GM19035 (cell line): ENCODE results near the gene GSTM2.
A peak's percentile ranks its signal among the peaks of the same experiment; 100 is the strongest.
"Not testable (repeated sequence)": the region's sequence is repeated elsewhere in the genome, so short reads cannot be mapped to it uniquely, and the experiment has no call there.

Source experiments
- ATAC-seq: cut with Tn5 transposase; IDR thresholded peaks from one replicate; pipeline ENCODE4 v1.9.1; 2021; ENCODE audit not compliant: unreplicated experiment

The GSTM2 gene

DNA sequence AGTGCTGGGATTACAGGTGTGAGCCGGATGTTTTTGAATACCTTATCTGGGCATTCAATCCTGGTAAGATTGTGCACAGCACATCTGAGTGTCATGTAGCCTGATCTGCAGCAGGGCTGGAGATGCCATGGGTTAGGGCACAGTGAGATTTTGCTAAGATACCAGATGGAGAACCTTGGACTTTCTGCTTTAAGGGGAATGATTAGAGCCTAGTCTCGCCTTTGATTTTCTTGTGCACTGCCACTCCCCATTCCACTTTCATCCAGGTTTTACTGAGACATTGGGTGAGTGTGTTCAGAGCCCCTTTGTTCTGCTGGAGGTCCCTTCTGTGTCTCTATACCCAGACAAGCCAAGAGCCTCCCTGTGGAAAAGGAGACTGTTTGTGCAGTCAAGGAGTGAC, 6.0 kb downstream of the GSTM2 start:
- not testable (repeated sequence) for ATAC-seq

DNA sequence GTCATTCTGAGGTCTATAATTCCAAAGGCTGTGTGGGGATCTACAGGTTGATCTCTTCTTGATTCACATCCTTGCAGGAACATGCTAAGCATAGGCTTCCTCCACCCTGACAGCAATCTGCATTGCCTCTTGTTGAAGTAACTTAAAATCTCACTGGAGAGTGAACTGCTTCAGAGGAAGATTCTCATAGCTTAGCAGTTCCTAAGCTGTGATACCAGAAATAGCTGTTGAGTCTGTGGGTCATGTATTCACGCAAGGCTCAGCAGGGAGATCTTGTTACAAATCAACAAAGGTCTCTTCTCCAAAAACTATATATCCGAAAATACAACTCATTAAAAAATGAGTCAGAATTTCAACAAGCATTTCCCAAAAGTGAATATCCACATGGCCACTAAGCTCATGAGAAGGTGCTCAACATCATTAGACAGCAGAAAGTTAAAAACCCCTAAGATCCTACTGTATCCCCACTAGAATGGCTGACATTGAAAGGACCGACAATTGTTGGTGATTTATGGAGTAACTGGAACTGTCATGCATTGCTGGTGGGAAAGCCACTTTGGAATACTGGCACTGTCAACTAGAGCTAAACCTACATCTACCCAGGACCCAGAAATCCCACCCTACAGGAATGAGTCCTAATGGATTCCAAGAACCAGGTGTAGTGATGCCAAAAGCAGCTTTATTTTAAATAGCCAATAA, 9.0 kb downstream of the GSTM2 start:
- not testable (repeated sequence) for ATAC-seq

DNA sequence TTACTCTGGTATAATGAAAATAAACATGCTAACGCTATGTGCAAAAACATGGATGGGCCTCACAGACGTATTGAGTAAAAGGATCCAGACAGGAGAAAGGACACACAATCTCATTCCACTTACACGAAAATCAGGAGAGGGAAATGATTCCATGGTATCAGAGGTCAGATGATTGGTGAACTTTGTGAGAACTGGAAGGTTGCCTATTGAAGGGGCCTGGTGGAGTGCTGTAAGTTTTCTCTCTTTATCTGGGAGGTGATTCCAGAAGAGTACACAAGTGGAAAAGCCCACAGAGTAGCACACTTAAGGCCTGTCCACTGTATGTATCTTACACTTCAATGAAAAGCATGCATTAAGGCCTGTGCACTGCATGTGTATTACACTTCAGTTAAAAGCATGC, 9.6 kb downstream of the GSTM2 start:
- ATAC-seq = no peak

DNA sequence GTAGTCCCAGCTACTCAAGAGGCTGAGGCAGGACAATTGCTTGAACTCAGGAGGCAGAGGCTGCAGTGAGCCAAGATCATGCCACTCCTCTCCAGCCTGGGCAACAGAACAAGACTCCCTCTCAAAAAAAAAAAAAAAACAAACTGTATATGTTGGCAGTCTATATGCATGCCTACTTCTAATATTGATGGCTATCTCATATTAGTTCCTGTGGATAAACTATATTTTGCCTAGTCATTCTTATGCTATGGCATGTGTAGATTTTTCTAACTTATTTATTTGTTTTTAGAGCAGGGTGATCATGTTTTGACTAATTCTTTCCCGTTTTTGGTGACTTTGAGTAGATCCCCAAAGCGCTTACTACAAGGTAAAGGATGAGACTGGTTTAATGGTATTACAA, 10.8 kb downstream of the GSTM2 start:
- not testable (repeated sequence) for ATAC-seq

DNA sequence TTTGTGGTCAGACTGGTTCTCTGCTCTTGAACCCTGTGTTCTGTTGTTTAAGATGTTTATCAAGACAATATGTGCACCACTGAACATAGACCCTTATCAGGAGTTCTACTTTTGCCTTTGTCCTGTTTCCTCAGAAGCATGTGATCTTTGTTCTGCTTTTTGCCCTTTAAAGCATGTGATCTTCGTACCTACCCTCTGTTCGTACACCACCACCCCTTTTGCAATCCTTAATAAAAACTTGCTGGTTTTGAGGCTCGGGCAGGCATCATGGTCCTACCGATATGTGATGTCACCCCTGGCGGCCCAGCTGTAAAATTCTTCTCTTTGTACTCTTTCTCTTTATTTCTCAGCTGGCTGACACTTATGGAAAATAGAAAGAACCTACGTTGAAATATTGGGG, 16.9 kb downstream of the GSTM2 start:
- ATAC-seq = not testable (repeated sequence)

DNA sequence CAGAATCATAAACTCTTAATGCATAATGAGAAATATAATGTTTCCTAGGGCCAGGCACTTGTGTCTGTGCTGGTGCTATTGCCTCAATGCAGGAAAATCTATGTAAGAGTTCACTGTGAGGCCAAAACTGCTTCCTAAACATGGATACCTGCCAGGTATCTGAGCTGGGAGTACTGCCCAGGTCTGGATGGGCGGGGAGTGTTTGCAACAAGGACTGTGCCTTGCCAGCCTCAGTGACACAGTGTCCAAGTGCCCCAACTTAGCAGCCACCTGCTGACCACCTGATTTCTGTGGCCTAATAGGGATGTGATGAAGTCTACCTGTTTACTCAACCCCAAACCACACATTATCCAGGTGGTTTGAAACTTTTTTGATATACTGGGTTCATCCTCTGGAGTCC, 17.5 kb downstream of the GSTM2 start:
- not testable (repeated sequence) for ATAC-seq

DNA sequence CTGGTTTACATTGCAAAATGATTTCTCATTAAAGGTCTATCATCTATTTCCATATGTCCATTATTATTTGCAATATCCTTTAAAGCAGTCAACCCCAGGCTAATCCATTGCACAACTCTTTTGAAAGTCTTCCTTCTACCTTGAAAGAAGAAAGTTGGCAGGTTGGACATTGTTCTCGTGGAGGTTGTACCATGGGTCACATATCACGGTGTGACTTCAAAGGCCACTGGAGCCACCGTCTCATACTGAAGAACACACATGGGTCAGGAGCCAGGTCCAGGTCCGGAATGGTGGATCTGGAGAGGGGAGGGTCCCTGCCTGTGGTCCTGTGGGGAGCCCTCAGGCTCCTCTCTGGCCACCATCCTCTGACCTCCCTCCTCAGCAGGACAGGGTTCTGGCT, 18.0 kb downstream of the GSTM2 start:
- not testable (repeated sequence) for ATAC-seq

DNA sequence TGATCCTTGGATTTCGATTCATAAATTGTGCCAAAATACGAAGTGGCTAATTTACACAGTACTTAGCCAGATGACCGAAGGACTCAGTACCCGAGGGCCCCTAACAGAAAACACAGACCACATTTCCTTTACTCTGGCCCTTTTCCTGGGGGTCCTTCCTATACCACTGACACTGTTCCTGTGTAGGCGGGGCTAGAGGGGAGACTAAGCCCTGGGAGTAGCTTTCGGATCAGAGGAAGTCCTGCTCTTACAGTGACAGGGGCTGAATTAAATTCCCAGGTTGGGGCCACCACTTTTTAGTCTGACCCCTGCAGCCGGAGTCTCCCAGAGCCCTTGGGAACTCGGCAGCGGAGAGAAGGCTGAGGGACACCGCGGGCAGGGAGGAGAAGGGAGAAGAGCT, 19.3 kb downstream of the GSTM2 start:
- not testable (repeated sequence) for ATAC-seq

DNA sequence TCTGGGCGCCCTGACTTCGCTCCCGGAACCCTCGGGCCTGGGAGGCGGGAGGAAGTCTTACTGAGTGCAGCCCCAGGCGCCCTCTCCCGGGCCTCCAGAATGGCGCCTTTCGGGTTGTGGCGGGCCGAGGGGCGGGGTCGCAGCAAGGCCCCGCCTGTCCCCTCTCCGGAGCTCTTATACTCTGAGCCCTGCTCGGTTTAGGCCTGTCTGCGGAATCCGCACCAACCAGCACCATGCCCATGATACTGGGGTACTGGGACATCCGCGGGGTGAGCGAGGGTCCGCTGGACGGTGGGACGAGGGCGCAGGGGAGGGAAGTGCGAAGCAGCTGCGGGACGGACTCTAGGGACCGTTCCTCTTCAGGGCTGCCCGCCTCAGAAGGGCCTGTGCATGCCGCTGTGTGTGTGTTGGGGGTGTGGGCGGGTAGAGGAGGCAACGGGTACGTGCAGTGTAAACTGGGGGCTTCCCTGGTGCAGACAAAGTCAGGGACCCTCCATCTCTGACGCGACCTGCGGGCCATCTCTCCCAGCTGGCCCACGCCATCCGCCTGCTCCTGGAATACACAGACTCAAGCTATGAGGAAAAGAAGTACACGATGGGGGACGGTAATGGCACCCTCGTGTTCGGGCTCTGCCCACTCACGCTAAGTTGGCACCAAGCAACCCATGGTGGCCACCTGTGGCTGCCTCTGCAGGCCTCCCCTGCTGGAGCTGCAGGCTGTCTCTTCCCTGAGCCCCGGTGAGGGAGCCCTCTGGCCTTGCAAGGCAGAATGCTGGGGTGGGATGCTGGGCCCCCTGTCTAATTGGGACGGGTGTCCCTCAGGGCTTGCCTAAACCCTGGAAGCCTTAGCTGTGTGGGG, 20.0 kb downstream of the GSTM2 start, which contains the start of gene GSTM1:
TSS of gene GSTM1 (plus strand) at position 177 of the 859 bp plus-strand sequence. CDS start at position 234, 57 bp downstream.
- peak; percentile 93 for ATAC-seq

DNA sequence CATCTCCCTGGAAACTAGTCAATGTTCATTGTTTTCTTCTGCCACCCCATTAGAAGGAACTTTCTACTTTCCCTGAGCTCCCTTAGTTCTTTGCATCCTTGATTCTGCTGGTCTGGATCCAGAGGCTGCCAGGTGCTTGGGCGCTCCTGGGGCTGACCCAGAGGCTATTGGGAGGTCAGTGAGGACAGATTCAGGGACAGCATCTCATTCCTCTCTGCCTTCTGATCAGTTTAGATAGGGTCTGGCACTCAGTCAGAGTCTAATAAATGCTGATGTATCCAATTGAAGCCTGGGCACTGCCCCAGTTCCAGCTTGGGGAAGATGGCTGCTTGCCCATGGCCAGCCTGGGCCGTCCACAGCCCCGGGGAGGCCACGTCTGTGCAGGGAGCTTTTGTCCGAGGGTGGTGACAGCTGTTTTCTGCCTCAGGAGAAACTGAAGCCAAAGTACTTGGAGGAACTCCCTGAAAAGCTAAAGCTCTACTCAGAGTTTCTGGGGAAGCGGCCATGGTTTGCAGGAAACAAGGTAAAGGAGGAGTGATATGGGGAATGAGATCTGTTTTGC, 22.1 kb downstream of the GSTM2 start:
- no peak for ATAC-seq

DNA sequence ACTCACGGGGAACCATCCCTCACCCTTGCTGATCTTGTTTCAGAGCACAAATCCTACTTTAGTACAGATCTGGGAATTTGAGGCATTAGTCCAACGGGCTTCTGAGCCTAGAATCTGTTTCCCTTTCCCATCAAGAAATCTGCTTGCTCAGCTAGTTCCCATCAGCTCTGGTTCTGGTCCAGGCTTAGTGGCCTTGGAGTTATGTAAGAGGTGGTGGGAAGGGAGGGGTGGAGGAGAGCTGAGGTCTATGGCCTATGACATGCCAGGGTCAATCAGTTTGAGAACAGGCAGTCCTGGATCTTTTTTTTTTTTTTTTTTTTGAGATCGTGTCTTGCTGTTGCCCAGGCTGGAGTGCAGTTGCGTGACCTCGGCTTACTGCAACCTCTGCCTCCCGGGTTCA, 23.9 kb downstream of the GSTM2 start:
- no peak for ATAC-seq

DNA sequence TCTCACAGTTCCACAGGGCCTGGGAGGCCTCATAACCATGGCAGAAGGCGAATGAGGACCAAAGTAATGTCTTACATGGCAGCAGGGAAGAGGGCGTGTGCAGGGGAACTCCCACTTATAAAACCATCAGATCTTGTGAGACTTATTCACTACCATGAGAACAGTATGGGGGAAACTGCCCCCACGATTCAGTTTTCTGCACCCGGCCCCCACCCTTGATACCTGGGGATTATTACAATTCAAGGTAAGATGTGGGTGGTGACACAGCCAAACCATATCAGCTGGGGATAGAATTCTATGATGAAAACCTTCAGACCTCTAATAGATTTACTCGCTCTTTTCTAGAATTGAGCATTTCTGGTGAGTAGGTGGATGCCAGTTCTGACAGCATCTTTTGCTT, 26.5 kb downstream of the GSTM2 start:
- ATAC-seq = not testable (repeated sequence)

DNA sequence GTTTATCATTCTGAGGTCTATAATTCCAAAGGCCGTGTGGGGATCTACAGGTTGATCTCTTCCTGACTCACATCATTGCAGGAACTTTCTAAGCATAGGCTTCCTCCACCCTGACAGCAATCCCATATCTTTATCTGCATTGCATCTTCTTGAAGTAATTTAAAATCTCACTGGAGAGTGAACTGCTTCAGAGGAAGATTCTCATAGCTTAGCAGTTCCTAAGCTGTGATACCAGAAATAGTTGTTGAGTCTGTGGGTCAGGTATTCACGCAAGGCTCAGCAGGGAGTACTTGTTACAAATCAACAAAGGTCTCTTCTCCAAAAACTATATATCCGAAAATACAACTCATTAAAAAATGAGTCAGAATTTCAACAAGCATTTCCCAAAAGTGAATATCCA, 27.3 kb downstream of the GSTM2 start:
- not testable (repeated sequence) for ATAC-seq

DNA sequence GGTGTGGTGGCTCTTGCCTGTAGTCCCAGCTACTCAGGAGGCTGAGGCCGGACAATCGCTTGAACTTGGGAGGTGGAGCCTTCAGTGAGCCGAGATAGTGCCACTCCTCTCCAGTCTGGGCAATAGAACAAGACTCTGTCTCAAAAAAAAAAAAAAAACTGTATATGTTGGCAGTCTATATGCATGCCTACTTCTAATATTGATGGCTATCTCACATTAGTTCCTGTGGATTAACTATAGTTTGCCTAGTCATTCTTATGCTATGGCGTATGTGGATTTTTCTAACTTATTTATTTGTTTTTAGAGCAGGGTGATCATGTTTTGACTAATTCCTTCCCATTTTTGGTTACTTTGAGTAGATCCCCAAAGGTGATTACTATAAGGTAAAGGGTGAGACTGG, 29.2 kb downstream of the GSTM2 start:
- ATAC-seq = no peak

DNA sequence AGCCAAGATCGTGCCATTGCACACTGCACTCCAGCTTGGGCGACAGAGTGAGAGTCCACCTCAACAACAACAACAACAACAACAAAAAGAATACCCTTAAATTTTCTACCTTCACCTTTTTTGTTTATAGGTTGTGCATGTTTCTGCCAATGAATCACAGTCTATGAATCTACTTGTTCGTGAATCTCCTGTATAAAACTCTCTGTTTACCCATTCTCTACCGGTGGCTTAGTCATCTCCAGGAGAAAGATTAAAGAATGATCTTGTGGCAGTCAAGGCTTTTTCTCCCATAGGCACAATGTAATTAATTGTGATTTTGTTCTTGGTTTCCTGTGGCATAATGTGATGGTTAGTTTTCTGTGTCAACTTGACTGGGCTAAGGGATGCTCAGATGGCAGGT, 30.0 kb downstream of the GSTM2 start:
- not testable (repeated sequence) for ATAC-seq

DNA sequence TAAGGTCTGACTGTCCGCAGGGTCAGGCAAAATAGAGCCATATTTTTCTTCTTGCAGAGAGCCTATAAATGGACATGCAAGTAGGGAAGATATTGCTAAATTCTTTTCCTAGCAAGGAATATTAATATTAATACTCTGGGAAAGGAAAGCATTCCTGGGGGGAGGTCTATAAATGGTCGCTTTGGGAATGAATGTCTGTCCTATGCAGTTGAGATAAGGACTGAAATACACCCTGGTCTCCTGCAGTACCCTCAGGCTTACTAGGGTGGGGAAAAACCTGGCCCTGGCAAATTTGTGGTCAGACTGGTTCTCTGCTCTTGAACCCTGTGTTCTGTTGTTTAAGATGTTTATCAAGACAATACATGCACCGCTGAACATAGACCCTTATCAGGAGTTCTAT, 35.1 kb downstream of the GSTM2 start:
- not testable (repeated sequence) for ATAC-seq

DNA sequence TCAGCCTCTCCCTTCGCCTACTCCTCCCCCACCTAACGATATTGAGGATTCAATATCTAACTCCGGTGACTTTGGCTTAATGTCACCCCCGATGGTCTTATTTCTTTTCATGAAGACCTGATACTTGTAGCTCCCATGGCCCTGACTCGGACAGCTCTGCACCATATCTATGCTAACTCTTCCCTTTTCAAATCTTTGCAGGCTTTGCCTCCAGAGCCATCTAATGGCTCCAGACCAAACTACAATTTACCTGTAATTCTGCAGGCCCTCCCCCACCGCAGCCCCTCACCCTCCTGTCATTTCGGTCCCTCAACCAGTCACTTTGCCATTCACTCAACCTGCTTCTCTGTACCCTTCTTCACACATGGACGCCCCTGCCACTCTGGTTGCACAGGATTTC, 36.3 kb downstream of the GSTM2 start:
- ATAC-seq = no peak

DNA sequence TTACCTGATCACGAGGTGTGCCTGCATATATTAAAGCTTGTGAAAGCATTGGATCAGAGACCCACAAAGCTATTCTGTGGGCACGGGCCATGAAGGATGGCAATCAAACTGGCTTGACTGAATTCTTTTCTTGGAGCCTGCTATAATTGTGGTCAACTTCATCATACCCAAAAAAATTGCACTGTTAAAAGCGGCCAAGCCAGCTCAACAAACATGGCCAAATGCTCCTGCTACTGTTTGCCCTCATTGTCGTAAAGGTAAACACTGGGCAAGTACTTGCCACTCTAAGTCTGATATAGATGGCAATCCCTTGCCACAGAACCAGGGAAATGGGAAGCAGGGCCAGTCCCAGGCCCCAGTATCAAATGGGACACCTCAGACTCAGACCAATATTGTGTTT, 37.6 kb downstream of the GSTM2 start:
- no peak for ATAC-seq

DNA sequence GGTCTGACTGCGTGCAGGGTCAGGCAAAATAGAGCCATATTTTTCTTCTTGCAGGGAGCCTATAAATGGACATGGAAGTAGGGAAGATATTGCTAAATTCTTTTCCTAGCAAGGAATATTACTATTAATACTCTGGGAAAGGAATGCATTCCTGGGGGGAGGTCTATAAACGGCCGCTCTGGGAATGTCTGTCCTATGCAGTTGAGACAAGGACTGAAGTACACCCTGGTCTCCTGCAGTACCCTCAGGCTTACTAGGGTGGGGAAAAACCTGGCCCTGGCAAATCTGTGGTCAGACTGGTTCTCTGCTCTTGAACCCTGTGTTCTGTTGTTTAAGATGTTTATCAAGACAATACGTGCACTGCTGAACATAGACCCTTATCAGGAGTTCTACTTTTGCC, 41.1 kb downstream of the GSTM2 start:
- ATAC-seq = not testable (repeated sequence)

DNA sequence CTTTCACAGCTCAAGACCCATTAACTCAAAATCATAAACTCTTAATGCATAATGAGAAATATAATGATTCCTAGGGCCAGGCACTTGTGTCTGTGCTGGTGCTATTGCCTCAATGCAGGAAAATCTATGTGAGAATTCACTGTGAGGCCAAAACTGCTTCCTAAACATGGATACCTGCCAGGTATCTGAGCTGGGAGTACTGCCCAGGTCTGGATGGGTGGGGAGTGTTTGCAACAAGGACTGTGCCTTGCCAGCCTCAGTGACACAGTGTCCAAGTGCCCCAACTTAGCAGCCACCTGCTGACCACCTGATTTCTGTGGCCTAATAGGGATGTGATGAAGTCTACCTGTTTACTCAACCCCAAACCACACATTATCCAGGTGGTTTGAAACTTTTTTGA, 42.0 kb downstream of the GSTM2 start:
- ATAC-seq = not testable (repeated sequence)

DNA sequence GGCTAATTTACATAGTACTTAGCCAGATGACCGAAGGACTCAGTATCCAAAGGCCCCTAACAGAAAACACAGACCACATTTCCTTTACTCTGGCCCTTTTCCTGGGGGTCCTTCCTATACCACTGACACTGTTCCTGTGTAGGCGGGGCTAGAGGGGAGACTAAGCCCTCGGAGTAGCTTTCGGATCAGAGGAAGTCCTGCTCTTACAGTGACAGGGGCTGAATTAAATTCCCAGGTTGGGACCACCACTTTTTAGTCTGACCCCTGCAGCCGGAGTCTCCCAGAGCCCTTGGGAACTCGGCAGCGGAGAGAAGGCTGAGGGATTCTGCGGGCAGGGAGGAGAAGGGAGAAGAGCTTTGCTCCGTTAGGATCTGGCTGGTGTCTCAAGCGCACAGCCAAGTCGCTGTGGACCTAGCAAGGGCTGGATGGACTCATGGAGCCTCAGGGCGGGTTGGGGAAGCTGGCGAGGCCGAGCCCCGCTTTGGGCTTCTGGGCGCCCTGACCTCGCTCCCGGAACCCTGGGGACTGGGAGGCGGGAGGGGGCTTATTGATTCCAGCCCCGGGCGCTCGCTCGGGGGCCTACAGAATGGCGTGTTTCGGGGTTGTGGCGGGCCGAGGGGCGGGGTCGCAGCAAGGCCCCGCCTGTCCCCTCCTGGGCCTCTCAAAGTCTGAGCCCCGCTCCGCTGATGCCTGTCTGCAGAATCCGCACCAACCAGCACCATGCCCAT, 43.9 kb downstream of the GSTM2 start, which contains the start of gene GSTM5:
TSS of gene GSTM5 (plus strand) at position 659 of the 728 bp plus-strand sequence. CDS start at position 721, 62 bp downstream.
- ATAC-seq = not testable (repeated sequence)
